Peyer's patch (tissue), 4 donors: Measurements from ENCODE around the gene KLHL29.

Experiments used
- CTCF ChIP-seq, 6 experiments: fragments of 450-650 bp in 4 of 6; fragments of 200-600 bp in 2 of 6; sonication (generic) in 1 of 6; IDR thresholded peaks; one replicate each; pipeline ENCODE4 v1.5.1; 2017 to 2019; ENCODE audit warnings: antibody characterized with exemption in 6 of 6, mild to moderate bottlenecking in 3 of 6, moderate library complexity in 1 of 6
- POLR2A ChIP-seq, 2 donors: fragments of 450-650 bp; IDR thresholded peaks; one replicate each; pipeline ENCODE4 v1.5.1; 2017; ENCODE audit warnings: antibody characterized with exemption in 2 of 2, mild to moderate bottlenecking in 2 of 2, moderate library complexity in 2 of 2

GRCh38 chr2:23529659-23530058, 144.7 kb downstream of the KLHL29 start:
- TF ChIP-seq CTCF (IDR thresholded peaks at IDR 0.05) = no peak
- TF ChIP-seq POLR2A (IDR thresholded peaks at IDR 0.05) = no peak
